ENCODE results near the gene MCEE.

GRCh38 chr2:71066856-71067255, 63.2 kb downstream of the MCEE start:
- TF ChIP-seq, protein P1, sequence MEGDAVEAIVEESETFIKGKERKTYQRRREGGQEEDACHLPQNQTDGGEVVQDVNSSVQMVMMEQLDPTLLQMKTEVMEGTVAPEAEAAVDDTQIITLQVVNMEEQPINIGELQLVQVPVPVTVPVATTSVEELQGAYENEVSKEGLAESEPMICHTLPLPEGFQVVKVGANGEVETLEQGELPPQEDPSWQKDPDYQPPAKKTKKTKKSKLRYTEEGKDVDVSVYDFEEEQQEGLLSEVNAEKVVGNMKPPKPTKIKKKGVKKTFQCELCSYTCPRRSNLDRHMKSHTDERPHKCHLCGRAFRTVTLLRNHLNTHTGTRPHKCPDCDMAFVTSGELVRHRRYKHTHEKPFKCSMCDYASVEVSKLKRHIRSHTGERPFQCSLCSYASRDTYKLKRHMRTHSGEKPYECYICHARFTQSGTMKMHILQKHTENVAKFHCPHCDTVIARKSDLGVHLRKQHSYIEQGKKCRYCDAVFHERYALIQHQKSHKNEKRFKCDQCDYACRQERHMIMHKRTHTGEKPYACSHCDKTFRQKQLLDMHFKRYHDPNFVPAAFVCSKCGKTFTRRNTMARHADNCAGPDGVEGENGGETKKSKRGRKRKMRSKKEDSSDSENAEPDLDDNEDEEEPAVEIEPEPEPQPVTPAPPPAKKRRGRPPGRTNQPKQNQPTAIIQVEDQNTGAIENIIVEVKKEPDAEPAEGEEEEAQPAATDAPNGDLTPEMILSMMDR (IDR thresholded peaks at IDR 0.05), result no peak
- TF ChIP-seq EZH2phosphoT487 (IDR thresholded peaks at IDR 0.05), result no peak
